HepG2 (cell line): ENCODE results near the gene MRPS5. TPM values are rescaled to one million over a fixed set of nuclear protein-coding genes. Genes with fewer than 3 reads are reported as not detected.

Experiments
- HNRNPK ChIP-seq: fragments of 200-400 bp; formaldehyde crosslinking; IDR thresholded peaks from 2 replicates; pipeline ENCODE4 v1.6.1; 2018; ENCODE audit warnings: low read length, low read depth, moderate library complexity, mild to moderate bottlenecking; ENCODE audit not compliant: poor library complexity, severe bottlenecking
- HOXA9 ChIP-seq: sonication (generic); formaldehyde crosslinking; IDR thresholded peaks from 2 replicates; pipeline ENCODE4 v1.8.1; 2022; ENCODE audit warnings: missing genetic modification reagents, mild to moderate bottlenecking, moderate library complexity, borderline replicate concordance
- KAT8 ChIP-seq: IDR thresholded peaks from 2 replicates; pipeline ENCODE4 v1.6.1; 2016; ENCODE audit warnings: missing genetic modification reagents, missing compliant biosample characterization
- MIER3 ChIP-seq: IDR thresholded peaks from 2 replicates; pipeline ENCODE4 v1.6.1; 2016; ENCODE audit warnings: missing compliant biosample characterization, borderline replicate concordance
- MXI1 ChIP-seq: IDR thresholded peaks from 3 replicates; pipeline ENCODE4 v1.6.1; 2012; ENCODE audit warnings: low read depth, low read length, inconsistent platforms, borderline replicate concordance
- RFXAP ChIP-seq: sonication (generic); formaldehyde crosslinking; IDR thresholded peaks from 2 replicates; pipeline ENCODE4 v1.4.0; 2020; ENCODE audit warnings: missing genetic modification reagents, borderline replicate concordance
- TFDP2 ChIP-seq: sonication (generic); formaldehyde crosslinking; IDR thresholded peaks from 2 replicates; pipeline ENCODE4 v1.4.0; 2020; ENCODE audit warnings: missing genetic modification reagents
- ZBTB2 ChIP-seq: sonication (generic); formaldehyde crosslinking; IDR thresholded peaks from 2 replicates; pipeline ENCODE4 v1.8.0; 2022; ENCODE audit warnings: low read depth, missing genetic modification reagents
- ZBTB7A ChIP-seq: sonication (generic); formaldehyde crosslinking; IDR thresholded peaks from 2 replicates; pipeline ENCODE4 v1.8.0; 2022; ENCODE audit warnings: mild to moderate bottlenecking, missing genetic modification reagents
- ZNF143 ChIP-seq: sonication (generic); formaldehyde crosslinking; IDR thresholded peaks from 2 replicates; pipeline ENCODE4 v1.4.0; 2020; ENCODE audit warnings: missing genetic modification reagents
- ZNF280B ChIP-seq: sonication (generic); formaldehyde crosslinking; IDR thresholded peaks from 2 replicates; pipeline ENCODE4 v1.5.0; 2020; ENCODE audit warnings: missing genetic modification reagents, mild to moderate bottlenecking, borderline replicate concordance
- ZNF350 ChIP-seq: sonication (generic); formaldehyde crosslinking; IDR thresholded peaks from 2 replicates; pipeline ENCODE4 v1.4.0; 2020; ENCODE audit warnings: mild to moderate bottlenecking, low read depth, missing genetic modification reagents, borderline replicate concordance
- ZNF598 ChIP-seq: sonication (generic); formaldehyde crosslinking; IDR thresholded peaks from 2 replicates; pipeline ENCODE4 v1.5.1; 2020; ENCODE audit warnings: mild to moderate bottlenecking, missing genetic modification reagents, borderline replicate concordance
- ZNF614 ChIP-seq: IDR thresholded peaks from 2 replicates; pipeline ENCODE4 v1.6.1; 2018; ENCODE audit warnings: missing biosample characterization, missing genetic modification reagents, inconsistent platforms, borderline replicate concordance
- ZNF652 ChIP-seq: IDR thresholded peaks from 2 replicates; pipeline ENCODE4 v1.6.1; 2016; ENCODE audit warnings: low read depth, borderline replicate concordance
- ZNF691 ChIP-seq: sonication (generic); formaldehyde crosslinking; IDR thresholded peaks from 2 replicates; pipeline ENCODE4 v1.4.0; 2020; ENCODE audit warnings: missing genetic modification reagents, low read depth, mild to moderate bottlenecking, borderline replicate concordance
- ZNF770 ChIP-seq: sonication (generic); formaldehyde crosslinking; IDR thresholded peaks from 2 replicates; pipeline ENCODE4 v1.5.0; 2020; ENCODE audit warnings: mild to moderate bottlenecking, missing genetic modification reagents
- ZNF777 ChIP-seq: sonication (generic); formaldehyde crosslinking; IDR thresholded peaks from 2 replicates; pipeline ENCODE4 v1.4.0; 2020; ENCODE audit warnings: missing genetic modification reagents
- ZNF792 ChIP-seq: IDR thresholded peaks from 2 replicates; pipeline ENCODE4 v1.6.1; 2016
- polyA plus RNA-seq, 8 experiments: library from polyadenylated mRNA; depleted of rRNA in 3 of 8; stranded (reverse) in 7 of 8; unstranded in 1 of 8; fragments of >200 nt; fragmentation: Illumina TruSeq in 4 of 8; extraction: Trizol in 4 of 8; gene quantifications; 2 replicates each; pipeline versions ENCODE4 v1.2.1 to v1.2.3, GENCODE V29; 2011 to 2016; ENCODE audit warnings: low read depth in 4 of 8, missing spikeins in 1 of 8, mixed read lengths in 1 of 8; ENCODE audit not compliant: insufficient read depth in 1 of 8
- total RNA-seq, 5 experiments: library from RNA; depleted of rRNA; stranded (reverse); fragments of >200 nt; fragmentation: Illumina TruSeq; extraction: Trizol; gene quantifications; 2 replicates each; pipeline ENCODE4 v1.2.3, GENCODE V29; 2016; ENCODE audit warnings: low read depth in 1 of 5

The MRPS5 gene
- total and polyA plus RNA-seq, 2 of the 13 experiments (the other 11 are each of a cell fraction or from before 2014, with no cell fraction given), result 98.8 to 134 TPM

- TF ChIP-seq HNRNPK (no peak), ZNF280B (CRISPR knock-in tag) (peak; percentile 39; the same call in 1 of the 2 replicates), ZNF770 (CRISPR knock-in tag) (peak; percentile 93), ZNF614 (CRISPR knock-in tag) (no peak), ZBTB7A (no peak), ZNF691 (CRISPR knock-in tag) (0 out of 2 replicates have a peak, but pooled peaks have one; percentile 2), MXI1 (no peak; the same call in 2 of the 3 replicates), ZNF143 (no peak), MIER3 (CRISPR knock-in tag) (no peak), ZBTB2 (CRISPR knock-in tag) (peak; percentile 61), ZNF777 (CRISPR knock-in tag) (0 out of 2 replicates have a peak, but pooled peaks have one; percentile 4), HOXA9 (CRISPR knock-in tag) (0 out of 2 replicates have a peak, but pooled peaks have one; percentile 40), ZNF350 (CRISPR knock-in tag) (peak; percentile 54; the same call in 1 of the 2 replicates), RFXAP (CRISPR knock-in tag) (no peak), ZNF652 (no peak), TFDP2 (CRISPR knock-in tag) (peak; percentile 26; the same call in 1 of the 2 replicates), ZNF598 (CRISPR knock-in tag) (0 out of 2 replicates have a peak, but pooled peaks have one; percentile 33), ZNF792 (no peak), KAT8 (CRISPR knock-in tag) (0 out of 2 replicates have a peak, but pooled peaks have one; percentile 24)
These were observed 38.3 kb upstream of the MRPS5 start, which contains the start of gene ZNF514 (continued) for GRCh38 chr2:95159690-95160449.
